Colonic mucosa (tissue), 4 donors: ENCODE data around the gene BORCS5. TPM values are rescaled to one million over a fixed set of nuclear protein-coding genes. Genes with fewer than 3 reads are reported as not detected.

ENCODE experiments used
- DNase-seq: peaks from one replicate; pipeline ENCODE4 v3.0.0-alpha.2; 2020
- H3K27ac ChIP-seq: fragments of 200-600 bp; one replicate; pipeline ENCODE4 v1.8.0; 2021
- H3K27me3 ChIP-seq: fragments of 200-600 bp; one replicate; pipeline ENCODE4 v1.8.0; 2021
- H3K36me3 ChIP-seq: fragments of 200-600 bp; one replicate; pipeline ENCODE4 v1.8.0; 2021
- H3K4me1 ChIP-seq: fragments of 200-600 bp; one replicate; pipeline ENCODE4 v1.8.0; 2021; ENCODE audit warnings: mild to moderate bottlenecking
- H3K4me3 ChIP-seq: fragments of 200-600 bp; one replicate; pipeline ENCODE4 v1.8.0; 2021
- H3K9ac ChIP-seq, 2 donors: one replicate each; pipeline ENCODE4 v1.7.0; 2013; ENCODE audit warnings: control low read depth in 2 of 2, low read depth in 2 of 2, low read length in 2 of 2
- H3K9me3 ChIP-seq: fragments of 200-600 bp; one replicate; pipeline ENCODE4 v1.8.0; 2021
- CTCF ChIP-seq: fragments of 200-600 bp; IDR thresholded peaks from one replicate; pipeline ENCODE4 v1.8.0; 2022; ENCODE audit warnings: antibody characterized with exemption, mild to moderate bottlenecking
- intact Hi-C: fragments of 100-400 bp; cut with DNase I; formaldehyde crosslinking; loops from one replicate; pipeline ENCODE4 v1.14.1; 2022
- total RNA-seq, 2 donors: library from RNA; stranded (reverse); fragmentation: NEBNext Ultra II Directional in 1 of 2; extraction: Animal tissue kit (Norgen Biotek cat#: 25700) in 1 of 2; gene quantifications; one replicate each; pipeline ENCODE4 v1.2.1, GENCODE V29; 2021
- donor health status: healthy.
- donor health status: DM: no; HTN: no; CAD: no.
- donor health status: DM: no; HTN: no; CAD: no.

The BORCS5 gene
- total RNA-seq, 2 donors from 2014 or later = 10.7 to 12.4 TPM

GRCh38 chr12:12503384-12504078 is 146.7 kb downstream of the BORCS5 start:
- no peak overlapping the region for H3K27ac ChIP-seq
- H3K4me1 ChIP-seq = no peaks in the 10 kb centered on the region
- no peaks in the 10 kb centered on the region for H3K27me3 ChIP-seq
- H3K36me3 ChIP-seq = no peaks in the 10 kb centered on the region
- TF ChIP-seq CTCF = no peak
- no peaks in the 10 kb centered on the region for H3K9me3 ChIP-seq
- H3K4me3 ChIP-seq = no peak overlapping the region
- intact Hi-C loops = loop anchor here (10.0 kb wide), 2 partner anchors 109 to 151 kb away; no protein-coding TSS in a partner anchor
- no peak overlapping the region for H3K9ac ChIP-seq
- DNase-seq = no peak

GRCh38 chr12:12505544-12506495 is 148.9 kb downstream of the BORCS5 start:
- H3K9ac ChIP-seq = peak overlapping the region in 1 of 2 donors; percentile 38

GRCh38 chr12:12506496-12506890 is 149.6 kb downstream of the BORCS5 start:
- intact Hi-C loops = loop anchor here (10.0 kb wide), 2 partner anchors 112 to 148 kb away; no protein-coding TSS in a partner anchor
- Histone ChIP-seq H3K4me3 (no peak overlapping the region), H3K27ac (peak overlapping the region; percentile 52), H3K9ac (no peak overlapping the region), H3K4me1 (no peaks in the 10 kb centered on the region), H3K36me3 (no peaks in the 10 kb centered on the region), H3K9me3 (no peaks in the 10 kb centered on the region), H3K27me3 (no peaks in the 10 kb centered on the region)
- DNase-seq = no peak
- TF ChIP-seq CTCF = no peak

More at GRCh38 chr12:12505544-12506495, 148.9 kb downstream of the BORCS5 start:
- H3K4me1 ChIP-seq = no peaks in the 10 kb centered on the region
- no peak for DNase-seq
- intact Hi-C loops = loop anchor here (10.0 kb wide), 2 partner anchors 111 to 149 kb away; no protein-coding TSS in a partner anchor
- H3K27ac ChIP-seq = peak overlapping the region; percentile 52
- TF ChIP-seq CTCF = no peak
- no peaks in the 10 kb centered on the region for H3K9me3 ChIP-seq
- no peaks in the 10 kb centered on the region for H3K36me3 ChIP-seq
- H3K27me3 ChIP-seq = no peaks in the 10 kb centered on the region
- H3K4me3 ChIP-seq = no peak overlapping the region

- no peak for TF ChIP-seq CTCF
- no peaks in the 10 kb centered on the region for H3K36me3 ChIP-seq
- no peaks in the 10 kb centered on the region for H3K4me1 ChIP-seq
- H3K9me3 ChIP-seq = no peaks in the 10 kb centered on the region
- DNase-seq = no peak
- no peak overlapping the region for H3K4me3 ChIP-seq
- H3K27me3 ChIP-seq = no peaks in the 10 kb centered on the region
- intact Hi-C loops = loop anchor here (10.0 kb wide), 2 partner anchors 112 to 148 kb away; no protein-coding TSS in a partner anchor
- H3K9ac ChIP-seq = no peak overlapping the region
- H3K27ac ChIP-seq = no peak overlapping the region
These were observed 150.2 kb downstream of the BORCS5 start for GRCh38 chr12:12507121-12507520.

- no peak overlapping the region for H3K27ac ChIP-seq
- intact Hi-C loops = loop anchor here (10.0 kb wide), 2 partner anchors 114 to 146 kb away; no protein-coding TSS in a partner anchor
- no peaks in the 10 kb centered on the region for H3K27me3 ChIP-seq
- no peaks in the 10 kb centered on the region for H3K9me3 ChIP-seq
- no peak overlapping the region for H3K4me3 ChIP-seq
- no peak for DNase-seq
- no peaks in the 10 kb centered on the region for H3K36me3 ChIP-seq
- H3K9ac ChIP-seq = no peak overlapping the region
- no peaks in the 10 kb centered on the region for H3K4me1 ChIP-seq
- no peak for TF ChIP-seq CTCF
These were observed 151.7 kb downstream of the BORCS5 start for GRCh38 chr12:12508612-12509011.
